Tibial nerve (tissue), 4 donors: ENCODE results near the gene ADM5.

Experiments used
- CTCF ChIP-seq, 5 experiments: fragments of 200-600 bp in 3 of 5; fragments of 450-650 bp in 2 of 5; sonication (generic) in 3 of 5; IDR thresholded peaks; one replicate each; pipeline ENCODE4 v1.5.1; 2016 to 2019; ENCODE audit warnings: antibody characterized with exemption in 5 of 5, mild to moderate bottlenecking in 3 of 5, moderate library complexity in 2 of 5
- EP300 ChIP-seq, 2 donors: sonication (generic); formaldehyde crosslinking; IDR thresholded peaks; one replicate each; pipeline ENCODE4 v1.6.1; 2017; ENCODE audit warnings: antibody characterized with exemption in 2 of 2, mild to moderate bottlenecking in 1 of 2
- POLR2A ChIP-seq, 2 donors: fragments of 450-650 bp; IDR thresholded peaks; one replicate each; pipeline ENCODE4 v1.6.1; 2017; ENCODE audit warnings: antibody characterized with exemption in 2 of 2, mild to moderate bottlenecking in 2 of 2, moderate library complexity in 2 of 2

- TF ChIP-seq CTCF (IDR thresholded peaks at IDR 0.05) (no peak), POLR2A (IDR thresholded peaks at IDR 0.05) (no peak), EP300 (IDR thresholded peaks at IDR 0.05) (no peak)
These were observed 36.0 kb upstream of the ADM5 start for GRCh38 chr19:49653466-49653806.
